ENCODE results near the gene HSPA1B. TPM values are rescaled to one million over a fixed set of nuclear protein-coding genes. Genes with fewer than 3 reads are reported as not detected.

HSPA1B gene
- total RNA-seq, 1 experiment from 2014 or later, result 214 TPM

DNA sequence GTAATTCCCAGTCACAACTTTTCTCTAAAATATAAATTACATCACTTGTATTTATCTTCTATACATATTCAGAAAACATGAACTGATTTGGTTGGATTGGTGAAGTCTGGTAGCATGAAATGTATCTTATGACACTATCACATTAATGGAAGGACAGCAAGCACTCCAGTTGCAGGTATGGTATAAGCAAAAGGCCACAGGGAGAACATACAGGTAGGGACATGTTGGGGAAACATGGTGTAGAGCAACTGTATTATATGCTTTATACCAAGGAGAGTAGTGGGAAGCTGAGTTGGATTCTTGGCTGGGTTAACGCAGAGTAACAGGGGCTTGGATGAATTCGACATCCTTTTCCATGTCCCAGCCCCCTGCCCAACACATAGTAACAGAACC lies 30.5 kb upstream of the HSPA1B start:
- no peak for ATAC-seq
- BruUV-seq (replicated peaks), result no TSS peak
- intact Hi-C loops (cut with micrococcal nuclease), result loop anchor here (1.0 kb wide), 1 partner anchor 30 kb away; the partner anchor contains the start of gene HSPA1B

More for the DNA sequence above, 30.5 kb upstream of the HSPA1B start:
- RAD21 ChIA-PET (ENCODE audit: low non-redundant PET in 1 of 2, low total read pairs in 2 of 2, uncharacterized antibody in 2 of 2, unreplicated experiment in 2 of 2), result no interaction called here
- peak overlapping the region; percentile 98; the same call in 1 of the 2 replicates for H3K27ac ChIP-seq (ENCODE audit: low read depth, low read length)
- no peak for DNase-seq (ENCODE audit: low read depth, low spot score)
- POLR2A ChIA-PET, result interaction anchor here (1.7 to 1.9 kb wide), 2 partner anchors 34 to 94 kb away, joined by 4 to 9 read pairs; partner anchors contain the start of gene ABHD16A
- TF ChIP-seq, protein P1, sequence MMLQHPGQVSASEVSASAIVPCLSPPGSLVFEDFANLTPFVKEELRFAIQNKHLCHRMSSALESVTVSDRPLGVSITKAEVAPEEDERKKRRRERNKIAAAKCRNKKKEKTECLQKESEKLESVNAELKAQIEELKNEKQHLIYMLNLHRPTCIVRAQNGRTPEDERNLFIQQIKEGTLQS (IDR thresholded peaks at IDR 0.05), result no peak
- TF ChIP-seq CBX3 (IDR thresholded peaks at IDR 0.05; ENCODE audit: low read depth), result no peak
- TF ChIP-seq TCF7L2 (IDR thresholded peaks at IDR 0.05; ENCODE audit: borderline replicate concordance, extremely low read depth, insufficient read depth, insufficient read length), result no peak
- TF ChIP-seq JUND (IDR thresholded peaks at IDR 0.05), result no peak
- no peak for TF ChIP-seq EZH2phosphoT487 (IDR thresholded peaks at IDR 0.05; ENCODE audit: borderline replicate concordance)
- TF ChIP-seq ZNF274 (IDR thresholded peaks at IDR 0.05; ENCODE audit: low read depth, low read length), result no peak
- TF ChIP-seq EZH2 (IDR thresholded peaks at IDR 0.05), result no peak
- no peak for TF ChIP-seq SIN3A (IDR thresholded peaks at IDR 0.05; ENCODE audit: low read depth)
- no peak for TF ChIP-seq POLR2A (IDR thresholded peaks at IDR 0.05; ENCODE audit: borderline replicate concordance, extremely low read depth, insufficient read depth, insufficient read length)
- TF ChIP-seq SRF (IDR thresholded peaks at IDR 0.05; ENCODE audit: low read depth), result no peak
- no peak for TF ChIP-seq RAD21 (IDR thresholded peaks at IDR 0.05; ENCODE audit: low read depth)
- TF ChIP-seq CEBPB (IDR thresholded peaks at IDR 0.05; ENCODE audit: low read depth), result no peak
- no peak for TF ChIP-seq FOSL1 (IDR thresholded peaks at IDR 0.05; ENCODE audit: low read depth)
- no peak for TF ChIP-seq YY1 (IDR thresholded peaks at IDR 0.05; ENCODE audit: extremely low read depth, insufficient replicate concordance, low read depth, low read length)
- no peak for TF ChIP-seq ZFX (IDR thresholded peaks at IDR 0.05)
- no peak for TF ChIP-seq SP1 (IDR thresholded peaks at IDR 0.05; ENCODE audit: low read depth)
- TF ChIP-seq, protein P2, sequence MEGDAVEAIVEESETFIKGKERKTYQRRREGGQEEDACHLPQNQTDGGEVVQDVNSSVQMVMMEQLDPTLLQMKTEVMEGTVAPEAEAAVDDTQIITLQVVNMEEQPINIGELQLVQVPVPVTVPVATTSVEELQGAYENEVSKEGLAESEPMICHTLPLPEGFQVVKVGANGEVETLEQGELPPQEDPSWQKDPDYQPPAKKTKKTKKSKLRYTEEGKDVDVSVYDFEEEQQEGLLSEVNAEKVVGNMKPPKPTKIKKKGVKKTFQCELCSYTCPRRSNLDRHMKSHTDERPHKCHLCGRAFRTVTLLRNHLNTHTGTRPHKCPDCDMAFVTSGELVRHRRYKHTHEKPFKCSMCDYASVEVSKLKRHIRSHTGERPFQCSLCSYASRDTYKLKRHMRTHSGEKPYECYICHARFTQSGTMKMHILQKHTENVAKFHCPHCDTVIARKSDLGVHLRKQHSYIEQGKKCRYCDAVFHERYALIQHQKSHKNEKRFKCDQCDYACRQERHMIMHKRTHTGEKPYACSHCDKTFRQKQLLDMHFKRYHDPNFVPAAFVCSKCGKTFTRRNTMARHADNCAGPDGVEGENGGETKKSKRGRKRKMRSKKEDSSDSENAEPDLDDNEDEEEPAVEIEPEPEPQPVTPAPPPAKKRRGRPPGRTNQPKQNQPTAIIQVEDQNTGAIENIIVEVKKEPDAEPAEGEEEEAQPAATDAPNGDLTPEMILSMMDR (IDR thresholded peaks at IDR 0.05 in 2 of 3, conservative IDR thresholded peaks at IDR 0.05 in 1 of 3; ENCODE audit: borderline replicate concordance in 1 of 3, insufficient read depth in 1 of 3, low read depth in 2 of 3, low read length in 2 of 3), result no peak
- TF ChIP-seq POLR2AphosphoS5 (IDR thresholded peaks at IDR 0.05; ENCODE audit: low read depth, low read length), result no peak
- H3K9me3 ChIP-seq (ENCODE audit: control insufficient read depth in 1 of 2, insufficient read depth in 1 of 2, low read depth in 1 of 2, low read length in 2 of 2), result no peaks in the 10 kb centered on the region
- no peak overlapping the region for H2AFZ ChIP-seq (ENCODE audit: low read depth, low read length, poor library complexity, severe bottlenecking)
- H4K20me1 ChIP-seq (ENCODE audit: insufficient read depth), result no peaks in the 10 kb centered on the region
- CTCF ChIA-PET, result no interaction called here
- no peaks in the 10 kb centered on the region for H3K9me2 ChIP-seq (ENCODE audit: insufficient read depth)
- no peaks in the 10 kb centered on the region for H3K27me3 ChIP-seq (ENCODE audit: insufficient read depth, low read length)
- H3K9ac ChIP-seq (ENCODE audit: low read length), result no peak overlapping the region
- peaks cover 37% of the 10 kb centered on the region for H3K79me2 ChIP-seq (ENCODE audit: insufficient read depth, low read length)
- no peak overlapping the region for H3K4me2 ChIP-seq (ENCODE audit: low read length)
- peaks cover 22 to 38% of the 10 kb centered on the region in 2 experiments for H3K4me1 ChIP-seq (ENCODE audit: control insufficient read depth in 1 of 2, insufficient read depth in 2 of 2, low read length in 2 of 2)
- H3K4me3 ChIP-seq (replicated peaks in 1 of 2; ENCODE audit: low read depth in 1 of 2, low read length in 2 of 2), result no peak overlapping the region
- H3K36me3 ChIP-seq (ENCODE audit: control insufficient read depth in 1 of 2, insufficient read depth in 2 of 2, low read length in 2 of 2), result peaks cover 7 to 11% of the 10 kb centered on the region in 2 experiments; a peak in 3 of 4 replicates
